ENCODE data around the gene FOXP2. TPM values are rescaled to one million over a fixed set of nuclear protein-coding genes. Genes with fewer than 3 reads are reported as not detected.

The FOXP2 gene
- total and polyA plus RNA-seq, 2 of the 13 experiments (the other 11 are each of a cell fraction or from before 2014, with no cell fraction given) = 0.90 TPM; not detected in 1

- TF ChIP-seq GMEB2 (CRISPR knock-in tag; IDR thresholded peaks at IDR 0.05; ENCODE audit: low read depth) = no peak
- no peak for TF ChIP-seq ZNF367 (CRISPR knock-in tag; IDR thresholded peaks at IDR 0.05; ENCODE audit: borderline replicate concordance)
- no peak for TF ChIP-seq ARNT (IDR thresholded peaks at IDR 0.05)
- no peak for TF ChIP-seq NR2F6 (IDR thresholded peaks at IDR 0.05)
- no peak for TF ChIP-seq NR2F6 (CRISPR knock-in tag; IDR thresholded peaks at IDR 0.05)
- no peak for TF ChIP-seq JARID2 (CRISPR knock-in tag; IDR thresholded peaks at IDR 0.05; ENCODE audit: insufficient replicate concordance)
Measured at GRCh38 chr7:114574384-114574783, 159.8 kb downstream of the FOXP2 start (continued).

- Histone ChIP-seq H4K20me1 (ENCODE audit: insufficient read depth, low read length) (no peaks in the 10 kb centered on the region), H3K9ac (ENCODE audit: insufficient read depth, low read depth, low read length) (no peak overlapping the region), H2AFZ (ENCODE audit: low read length) (no peak overlapping the region), H3K36me3 (replicated peaks in 1 of 2; ENCODE audit: control insufficient read depth in 1 of 2, insufficient read depth in 2 of 2, low read length in 2 of 2) (no peaks in the 10 kb centered on the region), H3K4me1 (ENCODE audit: insufficient read depth, low read length) (no peaks in the 10 kb centered on the region), H3K27ac (ENCODE audit: extremely low read length, insufficient read depth, low read length) (no peak overlapping the region), H3K9me3 (ENCODE audit: low read length) (no peaks in the 10 kb centered on the region), H3K79me2 (ENCODE audit: insufficient read depth, low read length) (no peaks in the 10 kb centered on the region), H3K4me2 (ENCODE audit: low read depth, low read length) (no peak overlapping the region), H3K27me3 (ENCODE audit: control insufficient read depth in 1 of 2, insufficient read depth in 2 of 2, low read length in 2 of 2) (no peaks in the 10 kb centered on the region), H3K4me3 (replicated peaks in 1 of 3; ENCODE audit: insufficient read depth in 1 of 3, low read depth in 2 of 3, low read length in 3 of 3) (no peak overlapping the region)
- WGBS (ENCODE audit: low lambda C conversion rate) = 5% methylated on average over 4 of the region's 4 CpGs
- no peak for DNase-seq (ENCODE audit: low spot score)
- ChIA-PET POLR2A (no interaction called here), CTCF (ENCODE audit: low intra/inter-chr PET ratio, low total read pairs) (no interaction called here)
- in situ Hi-C loops (cut with HindIII; ENCODE audit: extremely low pct_ligation_motif_present, low pct_unique_long_range_greater_than_20kb) (no loop called here), intact Hi-C loops (cut with micrococcal nuclease; ENCODE audit: unreplicated experiment) (no loop called here)
- ATAC-seq = no peak
- FAIRE-seq = no peak
- BruUV-seq (replicated peaks) = no TSS peak
- TF ChIP-seq ZNF335 (CRISPR knock-in tag; IDR thresholded peaks at IDR 0.05) = no peak
- no peak for TF ChIP-seq ZNF678 (CRISPR knock-in tag; IDR thresholded peaks at IDR 0.05)
- no peak for TF ChIP-seq ZNF20 (CRISPR knock-in tag; IDR thresholded peaks at IDR 0.05)
- TF ChIP-seq REPIN1 (CRISPR knock-in tag; IDR thresholded peaks at IDR 0.05; ENCODE audit: borderline replicate concordance, low read depth) = no peak
- no peak for TF ChIP-seq ZBTB25 (CRISPR knock-in tag; IDR thresholded peaks at IDR 0.05)
- no peak for TF ChIP-seq HINFP (CRISPR knock-in tag; IDR thresholded peaks at IDR 0.05; ENCODE audit: low read depth)
- no peak for TF ChIP-seq MYPOP (CRISPR knock-in tag; IDR thresholded peaks at IDR 0.05)
- TF ChIP-seq AKNA (CRISPR knock-in tag; IDR thresholded peaks at IDR 0.05; ENCODE audit: borderline replicate concordance) = no peak
- no peak for TF ChIP-seq ZNF672 (CRISPR knock-in tag; IDR thresholded peaks at IDR 0.05)
Measured at GRCh38 chr7:114575098-114575497, 160.5 kb downstream of the FOXP2 start.
